Measurements from ENCODE around the gene DRC1. TPM values are rescaled to one million over a fixed set of nuclear protein-coding genes. Genes with fewer than 3 reads are reported as not detected.

Gene DRC1
- total RNA-seq, 4 donors from 2014 or later, result 0.45 TPM; not detected in 3

GRCh38 chr2:26435106-26435505 lies 33.4 kb downstream of the DRC1 start:
- H3K9me3 ChIP-seq, result no peaks in the 10 kb centered on the region
- no peaks in the 10 kb centered on the region for H3K27me3 ChIP-seq
- H3K4me3 ChIP-seq, result no peak overlapping the region
- 92% methylated on average over 2 of the region's 2 CpGs for WGBS
- H3K36me3 ChIP-seq, result no peaks in the 10 kb centered on the region
- intact Hi-C loops (cut with DNase I), result no loop called here
- H3K27ac ChIP-seq (replicated peaks in 1 of 4), result no peak overlapping the region
- TF ChIP-seq POLR2A (IDR thresholded peaks at IDR 0.05; ENCODE audit: low read depth), result no peak
- TF ChIP-seq EP300 (IDR thresholded peaks at IDR 0.05), result no peak
- no peak for TF ChIP-seq CTCF (IDR thresholded peaks at IDR 0.05)
- TF ChIP-seq POLR2AphosphoS5 (IDR thresholded peaks at IDR 0.05), result no peak
- H3K4me1 ChIP-seq, result no peaks in the 10 kb centered on the region
- DNase-seq (ENCODE audit: extremely low spot score), result no peak

- WGBS, result 80% methylated on average over 6 of the region's 8 CpGs
Observed at GRCh38 chr2:26438526-26438925, 36.8 kb downstream of the DRC1 start.

GRCh38 chr2:26438926-26439325 lies 37.2 kb downstream of the DRC1 start:
- H3K27ac ChIP-seq (replicated peaks in 1 of 4), result no peak overlapping the region
- 59% methylated on average over 5 of the region's 5 CpGs for WGBS
- TF ChIP-seq POLR2AphosphoS5 (IDR thresholded peaks at IDR 0.05), result no peak
- no peak for TF ChIP-seq EP300 (IDR thresholded peaks at IDR 0.05)
- TF ChIP-seq POLR2A (IDR thresholded peaks at IDR 0.05; ENCODE audit: low read depth), result no peak
- no peak for TF ChIP-seq CTCF (IDR thresholded peaks at IDR 0.05)
- no peaks in the 10 kb centered on the region for H3K4me1 ChIP-seq
- no peaks in the 10 kb centered on the region for H3K27me3 ChIP-seq
- DNase-seq (ENCODE audit: extremely low spot score), result no peak
- no peak overlapping the region for H3K4me3 ChIP-seq
- no peaks in the 10 kb centered on the region for H3K9me3 ChIP-seq
- no peaks in the 10 kb centered on the region for H3K36me3 ChIP-seq
- intact Hi-C loops (cut with DNase I), result no loop called here

More at GRCh38 chr2:26438526-26438925, 36.8 kb downstream of the DRC1 start:
- intact Hi-C loops (cut with DNase I), result no loop called here
- TF ChIP-seq CTCF (IDR thresholded peaks at IDR 0.05), result no peak
- TF ChIP-seq POLR2A (IDR thresholded peaks at IDR 0.05; ENCODE audit: low read depth), result no peak
- TF ChIP-seq EP300 (IDR thresholded peaks at IDR 0.05), result no peak
- no peak for TF ChIP-seq POLR2AphosphoS5 (IDR thresholded peaks at IDR 0.05)
- no peaks in the 10 kb centered on the region for H3K27me3 ChIP-seq
- H3K36me3 ChIP-seq, result no peaks in the 10 kb centered on the region
- no peak overlapping the region for H3K27ac ChIP-seq (replicated peaks in 1 of 4)
- H3K9me3 ChIP-seq, result no peaks in the 10 kb centered on the region
- no peaks in the 10 kb centered on the region for H3K4me1 ChIP-seq
- no peak for DNase-seq (ENCODE audit: extremely low spot score)
- H3K4me3 ChIP-seq, result no peak overlapping the region

GRCh38 chr2:26442301-26442700 lies 40.6 kb downstream of the DRC1 start:
- 89% methylated on average over 2 of the region's 2 CpGs for WGBS
- H3K9me3 ChIP-seq, result no peaks in the 10 kb centered on the region
- TF ChIP-seq POLR2AphosphoS5 (IDR thresholded peaks at IDR 0.05), result no peak
- no peak for TF ChIP-seq CTCF (IDR thresholded peaks at IDR 0.05)
- no peak for TF ChIP-seq EP300 (IDR thresholded peaks at IDR 0.05)
- no peak for TF ChIP-seq POLR2A (IDR thresholded peaks at IDR 0.05; ENCODE audit: low read depth)
- H3K27me3 ChIP-seq, result no peaks in the 10 kb centered on the region
- no peaks in the 10 kb centered on the region for H3K4me1 ChIP-seq
- intact Hi-C loops (cut with DNase I), result loop anchor here (10.0 kb wide), 1 partner anchor 822 kb away; the partner anchor contains the start of gene SLC30A3
- H3K27ac ChIP-seq (replicated peaks in 1 of 4), result no peak overlapping the region
- no peak overlapping the region for H3K4me3 ChIP-seq
- H3K36me3 ChIP-seq, result no peaks in the 10 kb centered on the region
- DNase-seq (ENCODE audit: extremely low spot score), result no peak

- DNase-seq (ENCODE audit: extremely low spot score), result peak; percentile 77
- WGBS, result 74% methylated on average over 3 of the region's 3 CpGs
- intact Hi-C loops (cut with DNase I), result loop anchor here (10.0 kb wide), 1 partner anchor 822 kb away; the partner anchor contains the start of gene SLC30A3
- TF ChIP-seq EP300 (IDR thresholded peaks at IDR 0.05), result no peak
- TF ChIP-seq CTCF (IDR thresholded peaks at IDR 0.05), result no peak
- TF ChIP-seq POLR2AphosphoS5 (IDR thresholded peaks at IDR 0.05), result no peak
- no peak for TF ChIP-seq POLR2A (IDR thresholded peaks at IDR 0.05; ENCODE audit: low read depth)
- H3K27ac ChIP-seq (replicated peaks in 1 of 4), result no peak overlapping the region
- no peaks in the 10 kb centered on the region for H3K9me3 ChIP-seq
- H3K27me3 ChIP-seq, result no peaks in the 10 kb centered on the region
- H3K4me3 ChIP-seq, result no peak overlapping the region
- no peaks in the 10 kb centered on the region for H3K36me3 ChIP-seq
- no peaks in the 10 kb centered on the region for H3K4me1 ChIP-seq
Observed at GRCh38 chr2:26442707-26443106, 41.0 kb downstream of the DRC1 start.

Data from esophagus muscularis mucosa (tissue), 4 donors.